NCI-H1694 (cell line): ENCODE measurements around the gene NETO1.

Experiments
- DNase-seq: peaks from one replicate; lab custom pipeline; 2025; lab: John Stamatoyannopoulos, UW

NETO1 gene

GRCh38 chr18:72846736-72847533, 20.9 kb downstream of the NETO1 start:
- DNase-seq, result peak; percentile 4

DNA sequence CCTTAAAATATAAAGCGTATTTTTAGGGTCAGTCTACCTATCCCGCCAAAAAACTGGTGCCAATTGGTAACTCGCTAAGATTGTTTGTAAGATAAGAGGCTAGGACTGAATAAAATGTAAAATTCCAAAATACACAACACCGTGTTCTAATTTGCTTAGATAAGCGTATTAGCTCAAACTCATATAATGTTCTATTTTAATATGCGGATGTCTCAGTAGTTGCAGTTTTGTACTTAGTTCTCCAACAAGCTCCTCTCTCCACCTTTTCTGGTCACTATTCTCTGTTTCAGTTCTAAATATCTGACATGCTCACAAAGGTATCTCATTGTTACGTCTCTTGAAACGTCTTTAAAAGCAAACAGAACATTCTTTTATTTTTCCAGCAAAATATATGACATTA, 24.0 kb downstream of the NETO1 start:
- DNase-seq, result no peak

- no peak for DNase-seq
These were observed 27.7 kb downstream of the NETO1 start for GRCh38 chr18:72840109-72840508.

DNA sequence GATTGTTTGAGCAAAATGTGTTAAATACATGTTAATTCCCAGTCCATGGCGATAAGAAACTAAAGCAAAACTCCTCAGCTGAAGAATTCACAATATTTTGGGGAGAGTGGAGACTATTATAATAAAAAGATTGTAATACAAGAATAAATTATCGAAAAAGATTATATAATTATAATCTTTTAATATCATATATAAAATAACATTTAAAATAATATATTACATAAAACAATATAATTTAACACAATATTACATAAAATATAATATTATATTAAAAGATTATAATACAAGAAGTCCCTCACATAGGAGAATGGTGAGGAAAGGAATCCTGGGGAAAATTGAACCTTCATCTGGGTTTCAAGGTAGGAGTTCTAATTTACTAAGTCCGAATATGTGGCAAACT, 33.1 kb downstream of the NETO1 start:
- no peak for DNase-seq

- no peak for DNase-seq
These were observed 34.3 kb downstream of the NETO1 start for GRCh38 chr18:72833471-72833870.

DNA sequence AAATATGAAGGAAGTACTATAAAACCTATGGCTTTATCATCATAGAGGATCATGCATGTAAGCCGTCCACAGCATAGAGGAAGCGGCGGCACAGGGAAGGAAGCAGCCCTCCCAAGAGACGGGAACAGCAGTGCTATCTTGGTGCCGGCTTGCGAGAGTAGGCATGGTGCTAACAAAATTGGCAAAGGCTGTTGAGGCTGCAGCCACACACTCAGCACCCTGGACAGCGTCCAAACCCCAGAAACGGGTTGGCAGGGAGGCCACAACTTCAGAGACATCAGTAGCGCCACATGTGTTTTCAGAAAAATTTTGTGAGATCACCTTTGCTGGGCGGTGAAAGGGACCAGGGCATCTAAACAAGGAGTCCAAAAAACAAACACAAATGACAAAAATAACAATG, 37.7 kb downstream of the NETO1 start:
- peak; percentile 31 for DNase-seq

DNA sequence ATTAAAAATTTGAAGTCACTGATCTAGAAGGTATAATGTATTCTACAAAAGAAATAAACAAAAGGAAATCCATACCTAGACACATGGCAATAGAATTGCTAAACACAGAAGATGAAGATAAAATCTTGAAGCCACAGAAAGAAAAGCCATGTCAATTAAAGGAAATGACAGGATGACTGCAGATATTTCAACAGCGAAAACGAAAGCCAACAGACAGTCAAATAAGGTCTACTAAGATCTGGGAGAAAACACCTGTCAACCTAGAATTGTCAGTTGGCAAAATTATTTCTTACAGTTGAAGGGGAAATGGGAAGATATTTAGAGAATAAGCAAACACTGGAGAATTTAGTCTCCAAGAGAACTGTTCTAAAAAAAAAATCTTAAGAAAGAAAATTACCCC, 39.2 kb downstream of the NETO1 start:
- DNase-seq, result no peak

DNA sequence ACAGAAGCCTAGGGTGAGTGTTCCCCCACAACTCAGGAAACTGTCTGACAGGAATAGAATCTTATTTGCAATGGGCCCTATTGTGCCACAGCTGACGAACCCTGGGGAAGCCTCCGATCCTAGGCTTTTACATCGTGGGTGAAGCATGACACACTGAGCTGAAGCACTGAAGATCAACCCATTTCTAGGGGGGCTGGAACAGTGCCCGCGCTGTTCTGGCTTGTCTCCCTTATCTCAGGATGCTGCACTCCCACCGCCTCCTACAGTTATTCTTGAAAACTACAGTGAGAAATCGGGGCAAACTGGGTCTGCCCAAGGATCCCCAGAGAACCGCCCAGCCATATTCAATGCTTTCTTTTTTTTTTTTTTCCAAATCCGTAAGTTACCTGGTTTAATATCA, 41.1 kb downstream of the NETO1 start:
- DNase-seq, result no peak

DNA sequence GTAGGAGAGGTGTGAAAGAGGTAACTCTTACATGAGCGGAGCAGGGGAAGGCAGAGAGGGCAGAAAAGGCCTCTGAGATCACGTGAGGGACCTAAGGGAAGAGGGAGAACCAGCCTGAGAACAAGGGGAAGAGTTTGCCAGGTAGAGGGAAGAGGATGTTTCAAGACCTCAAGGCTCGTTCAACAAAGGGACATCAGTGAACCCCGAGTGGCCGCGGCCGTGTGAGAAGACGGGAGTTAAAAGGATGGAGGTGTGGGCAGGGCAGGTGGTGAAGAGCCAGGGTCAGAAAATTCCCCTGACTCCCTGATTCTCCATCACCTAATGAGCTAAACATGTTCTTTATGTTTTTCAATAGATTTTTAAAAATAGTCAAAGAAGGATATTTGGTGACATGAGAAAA, 44.4 kb downstream of the NETO1 start:
- DNase-seq, result no peak

- DNase-seq, result no peak
These were observed 45.6 kb downstream of the NETO1 start for GRCh38 chr18:72822202-72822601.

DNA sequence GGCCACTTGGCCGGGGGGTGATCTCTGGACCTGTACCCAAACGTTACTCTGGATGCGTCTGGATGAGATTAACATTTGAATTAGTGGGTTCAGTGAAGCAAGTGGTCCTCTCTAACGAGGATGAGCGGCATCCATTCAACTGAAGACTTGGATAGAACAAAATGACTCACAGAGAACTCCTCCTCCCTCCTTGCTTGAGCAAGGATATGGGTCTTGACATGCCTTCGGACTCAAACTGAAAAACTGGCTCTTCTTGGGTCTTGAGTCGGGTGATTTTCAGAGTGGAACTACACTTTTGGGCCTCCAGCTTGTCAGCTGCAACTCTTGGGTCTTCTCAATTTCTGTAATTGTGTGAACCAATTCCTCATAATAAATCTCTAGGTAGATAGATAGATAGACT, 47.2 kb downstream of the NETO1 start:
- DNase-seq, result no peak

DNA sequence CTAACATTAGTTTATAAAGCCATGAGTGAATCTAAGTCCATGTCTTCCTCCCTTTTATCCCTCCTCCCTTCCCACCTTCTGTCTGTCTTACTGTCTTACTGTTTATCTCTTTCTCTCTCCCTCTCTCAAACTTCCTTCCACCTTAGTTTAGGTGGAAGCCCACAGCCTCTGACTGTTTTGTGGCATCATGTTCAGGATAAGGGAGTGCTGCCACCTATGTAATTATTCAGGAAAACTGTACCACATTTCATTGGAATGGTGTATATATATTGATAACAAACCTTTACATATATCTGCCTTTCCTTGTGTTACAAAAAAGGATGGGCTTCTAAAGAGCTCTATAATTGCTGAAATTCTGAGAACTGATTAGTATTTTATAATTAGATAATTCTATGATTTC, 48.7 kb downstream of the NETO1 start:
- no peak for DNase-seq

- DNase-seq, result no peak
These were observed 56.7 kb downstream of the NETO1 start for GRCh38 chr18:72811047-72811446.

- no peak for DNase-seq
These were observed 59.1 kb downstream of the NETO1 start for GRCh38 chr18:72808680-72809079.

GRCh38 chr18:72799106-72799505, 68.7 kb downstream of the NETO1 start:
- DNase-seq, result no peak

GRCh38 chr18:72783530-72783929, 84.3 kb downstream of the NETO1 start:
- no peak for DNase-seq

DNA sequence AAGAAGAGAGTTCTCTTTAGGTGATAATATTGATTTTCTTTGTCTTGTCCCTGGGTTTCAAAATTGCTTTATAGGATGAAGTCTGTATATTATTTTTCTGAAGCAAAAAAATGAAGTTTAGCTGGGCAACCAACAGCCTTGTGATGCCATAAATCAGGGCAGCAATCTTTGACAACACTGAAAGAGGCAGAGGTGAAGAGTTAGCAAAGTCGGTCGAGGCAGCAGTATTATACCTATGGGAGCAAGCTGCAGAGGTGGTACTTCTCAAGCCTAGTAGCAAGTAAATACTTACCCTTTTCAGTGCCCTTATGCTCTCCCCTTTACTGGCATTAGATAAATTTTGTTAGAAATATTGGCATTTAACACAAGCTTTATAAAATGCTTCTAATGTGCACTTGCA, 92.9 kb downstream of the NETO1 start:
- DNase-seq, result no peak

DNA sequence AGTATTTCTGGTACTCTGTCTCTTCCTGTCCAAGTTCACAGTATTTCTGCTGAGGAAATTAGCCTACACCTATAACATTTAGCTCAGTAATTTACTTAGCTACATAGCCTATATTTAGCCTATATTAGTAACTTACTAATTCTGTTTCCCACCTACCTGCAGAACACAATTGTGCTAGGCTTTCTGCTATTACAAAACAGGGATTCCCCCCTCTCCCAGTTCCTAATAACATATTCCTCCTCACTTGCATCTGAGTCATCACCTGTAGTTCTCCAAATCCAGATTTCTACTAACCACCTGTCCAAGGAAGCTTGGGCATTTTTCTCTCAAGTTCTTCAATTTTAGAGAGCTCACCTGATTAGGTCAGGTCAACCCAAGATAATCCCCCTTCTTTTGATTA, 94.9 kb downstream of the NETO1 start:
- no peak for DNase-seq

- DNase-seq, result no peak
These were observed 99.0 kb downstream of the NETO1 start for GRCh38 chr18:72768681-72769229.

DNA sequence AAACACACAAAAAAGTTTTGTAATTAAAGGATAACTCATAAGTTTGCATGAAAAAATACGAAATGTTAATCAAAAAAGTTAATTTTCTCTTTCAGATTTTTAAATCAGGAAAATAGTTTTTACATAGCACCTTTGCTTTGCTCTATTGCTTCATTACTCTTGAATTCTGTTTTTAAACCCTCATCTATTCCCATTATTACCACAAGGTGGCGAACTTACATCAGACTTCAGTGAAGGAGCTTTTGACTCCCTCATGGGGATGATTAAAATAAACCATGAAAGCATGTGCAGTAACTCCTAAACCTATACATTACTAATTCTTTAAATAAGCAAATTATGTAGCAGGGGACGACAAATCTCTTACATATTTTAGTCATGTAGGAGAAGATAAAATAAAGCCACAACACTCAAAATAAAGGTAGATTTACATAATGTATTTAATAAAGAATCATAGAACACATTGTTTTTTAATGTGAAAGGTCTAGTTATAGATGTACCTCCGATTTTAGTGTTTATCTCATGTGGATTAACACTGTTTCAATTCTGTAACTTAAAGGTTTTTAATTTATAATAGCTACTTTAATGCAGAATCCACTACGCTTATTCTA, 105.2 kb downstream of the NETO1 start:
- DNase-seq, result peak; percentile 76

DNA sequence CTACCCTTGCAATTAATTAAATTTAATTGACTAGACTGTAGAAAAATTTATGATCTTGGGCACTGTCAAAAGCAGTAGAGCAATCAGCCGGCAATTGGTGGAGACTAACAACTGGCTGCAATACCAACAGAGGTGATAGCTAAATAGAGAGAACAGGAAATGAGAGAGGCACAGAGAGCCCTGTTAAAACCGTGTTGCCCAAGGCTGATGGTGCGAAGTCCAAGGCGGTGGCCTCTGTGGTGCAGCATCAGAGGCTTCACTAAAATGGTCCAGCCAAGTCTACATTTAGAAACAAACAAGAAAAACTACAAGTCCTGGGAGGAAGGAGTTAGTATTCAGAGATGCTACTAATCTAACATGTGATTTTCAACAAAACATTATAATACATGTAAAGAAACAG, 115.6 kb downstream of the NETO1 start:
- no peak for DNase-seq

DNA sequence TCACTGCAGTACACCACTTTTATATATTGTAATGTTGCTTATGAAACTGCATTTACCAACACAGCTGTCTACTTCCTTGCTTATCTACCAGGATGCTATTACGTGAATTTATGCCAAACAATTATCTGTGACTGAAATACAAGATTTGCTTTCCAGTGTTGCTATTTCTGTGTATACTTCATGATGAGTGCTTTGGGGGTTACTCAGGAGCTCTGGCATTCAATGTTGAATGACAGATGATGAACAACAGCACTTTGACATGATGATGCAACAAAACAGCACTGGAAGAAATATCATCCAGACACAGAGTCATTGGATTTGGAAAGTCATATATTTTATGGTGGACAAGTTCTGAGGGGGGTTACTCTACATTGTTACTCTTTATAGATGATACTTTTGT, 125.8 kb downstream of the NETO1 start:
- no peak for DNase-seq

DNA sequence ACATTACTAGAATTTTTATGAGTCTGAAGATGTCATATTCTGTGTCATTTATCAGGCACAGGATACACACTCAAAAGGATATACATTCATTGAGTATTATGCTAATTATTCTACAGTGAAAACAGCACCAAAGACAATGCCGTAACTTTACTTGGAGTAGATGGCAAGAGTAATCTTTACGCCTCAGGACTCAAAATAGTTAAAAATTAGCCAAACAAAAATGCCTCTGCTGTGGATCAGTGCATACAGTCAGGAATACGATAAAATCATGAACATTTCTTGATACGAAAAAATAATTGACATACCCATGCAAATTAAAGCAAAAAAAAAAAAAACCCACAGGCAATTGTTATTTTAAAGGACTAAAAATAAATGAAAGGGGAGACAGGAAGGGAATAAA, 129.7 kb downstream of the NETO1 start:
- DNase-seq, result no peak

- DNase-seq, result no peak
These were observed 140.0 kb downstream of the NETO1 start for GRCh38 chr18:72727776-72728175.
